K562 (cell line): ENCODE results near the gene FCGBP. TPM values are rescaled to one million over a fixed set of nuclear protein-coding genes. Genes with fewer than 3 reads are reported as not detected.

ENCODE experiments used
- ATAC-seq: fragments of 200-7000 bp; cut with Tn5 transposase; 3 replicates; pipeline ENCODE4 v1.9.1; 2020; ENCODE audit warnings: moderate library complexity
- BruUV-seq: library from RNA; stranded (reverse); fragments of 400-500 nt; replicated peaks from 2 replicates; lab custom pipeline; 2021; lab: Mats Ljungman, UMichigan
- CTCF ChIA-PET: fragments of 300-600 bp; formaldehyde crosslinking; extraction: SDS; loops from one replicate; lab custom pipeline; 2021; ENCODE audit warnings: low intra/inter-chr PET ratio; lab: Yijun Ruan, JAX
- POLR2A ChIA-PET: fragments of 300-600, 350-650 bp; sonication (Branson Sonifier 250); formaldehyde crosslinking; extraction: SDS; loops from one replicate; lab custom pipeline; 2021; ENCODE audit warnings: antibody characterized with exemption, inconsistent platforms; lab: Yijun Ruan, JAX
- DNase-seq, 4 experiments: peaks; one replicate each; pipeline versions ENCODE4 v3.0.0 to v3.0.0-alpha.2; 2011 to 2018; ENCODE audit warnings: low spot score in 3 of 4, mixed read lengths in 3 of 4; ENCODE audit errors: extremely low read depth in 1 of 4
- FAIRE-seq: peaks from 2 replicates; lab custom pipeline; 2011; peaks lifted over from hg19 to GRCh38; lab: Jason Lieb, UNC
- H2AFZ ChIP-seq: 2 replicates; pipeline ENCODE4 v1.6.0; 2011; ENCODE audit warnings: low read depth, low read length, control low read depth, inconsistent platforms
- H3K27ac ChIP-seq: fragments of 200-600 bp; 3 replicates; pipeline ENCODE4 v1.8.0; 2011; ENCODE audit warnings: low read depth, mild to moderate bottlenecking, control low read depth, inconsistent platforms, low read length, moderate library complexity, mixed read lengths; ENCODE audit errors: extremely low read depth
- H3K27me3 ChIP-seq, 2 experiments: fragments of 300-600 bp in 1 of 2; 2 replicates in 1 of 2; 3 replicates in 1 of 2; pipeline versions ENCODE4 v1.6.0 to v1.8.0; 2011; ENCODE audit warnings: inconsistent platforms in 2 of 2, low read length in 2 of 2, mild to moderate bottlenecking in 1 of 2, mixed read lengths in 1 of 2, moderate library complexity in 1 of 2; ENCODE audit not compliant: control insufficient read depth in 2 of 2, insufficient read depth in 2 of 2
- H3K36me3 ChIP-seq: fragments of 300-600 bp; 3 replicates; pipeline ENCODE4 v1.8.0; 2011; ENCODE audit warnings: mild to moderate bottlenecking, low read length, inconsistent platforms; ENCODE audit not compliant: control insufficient read depth, insufficient read depth
- H3K4me1 ChIP-seq, 2 experiments: fragments of 200-600 bp in 1 of 2; replicated peaks in 1 of 2; 2 replicates in 1 of 2; 3 replicates in 1 of 2; pipeline versions ENCODE4 v1.5.1 to v1.8.0; 2011; ENCODE audit warnings: inconsistent platforms in 2 of 2, low read length in 2 of 2, mild to moderate bottlenecking in 1 of 2, mixed read lengths in 1 of 2, moderate library complexity in 1 of 2; ENCODE audit not compliant: control insufficient read depth in 2 of 2, insufficient read depth in 2 of 2
- H3K4me2 ChIP-seq: 2 replicates; pipeline ENCODE4 v1.6.1; 2011; ENCODE audit warnings: low read length, control low read depth, inconsistent platforms, mixed read lengths; ENCODE audit not compliant: insufficient read depth
- H3K4me3 ChIP-seq: fragments of 200-600 bp; sonication (generic), shearing (Covaris generic); 2 replicates; pipeline ENCODE4 v1.5.1; 2016; ENCODE audit warnings: control low read depth, inconsistent platforms
- H3K79me2 ChIP-seq: fragments of 200-600 bp; 3 replicates; pipeline ENCODE4 v1.8.0; 2011; ENCODE audit warnings: low read length, inconsistent platforms; ENCODE audit not compliant: control insufficient read depth, insufficient read depth
- H3K9ac ChIP-seq, 2 experiments: 2 replicates each; pipeline versions ENCODE4 v1.6.0 to v1.6.1; 2011; ENCODE audit warnings: low read depth in 2 of 2, low read length in 2 of 2, control low read depth in 1 of 2, inconsistent platforms in 1 of 2, mild to moderate bottlenecking in 1 of 2, mixed read lengths in 1 of 2; ENCODE audit not compliant: insufficient read depth in 1 of 2
- H3K9me1 ChIP-seq: one replicate; pipeline ENCODE4 v1.6.0; 2011; ENCODE audit warnings: inconsistent platforms, mild to moderate bottlenecking, low read length, moderate library complexity; ENCODE audit not compliant: control insufficient read depth, insufficient read depth
- H3K9me3 ChIP-seq: replicated peaks from 2 replicates; pipeline ENCODE4 v1.5.1; 2011; ENCODE audit warnings: low read depth, low read length, inconsistent platforms; ENCODE audit not compliant: control insufficient read depth, insufficient read depth
- H4K20me1 ChIP-seq: replicated peaks from 2 replicates; pipeline ENCODE4 v1.6.1; 2011; ENCODE audit warnings: low read length, inconsistent platforms, mixed read lengths; ENCODE audit not compliant: control insufficient read depth, insufficient read depth
- EZH2 ChIP-seq: IDR thresholded peaks from 2 replicates; pipeline ENCODE4 v1.6.1; 2012; ENCODE audit warnings: low read depth, mild to moderate bottlenecking, inconsistent platforms, low read length, borderline replicate concordance
- GABPB1 ChIP-seq: sonication (generic); formaldehyde crosslinking; IDR thresholded peaks from 2 replicates; pipeline ENCODE4 v1.8.0; 2022; ENCODE audit warnings: mild to moderate bottlenecking, missing genetic modification reagents
- KAT8 ChIP-seq: fragments of 450-650 bp; IDR thresholded peaks from 2 replicates; pipeline ENCODE4 v1.6.1; 2016; ENCODE audit warnings: low read depth, mild to moderate bottlenecking
- LCOR ChIP-seq: sonication (generic); formaldehyde crosslinking; IDR thresholded peaks from 2 replicates; pipeline ENCODE4 v1.8.0; 2022; ENCODE audit warnings: mild to moderate bottlenecking, missing genetic modification reagents
- SAFB2 ChIP-seq: fragments of 200-400 bp; formaldehyde crosslinking; IDR thresholded peaks from 2 replicates; pipeline ENCODE4 v1.6.1; 2018; ENCODE audit warnings: borderline replicate concordance, low read length, low read depth, moderate library complexity; ENCODE audit not compliant: severe bottlenecking
- SMARCC2 ChIP-seq: fragments of 450-650 bp; IDR thresholded peaks from 2 replicates; pipeline ENCODE4 v1.6.1; 2017; ENCODE audit warnings: antibody characterized with exemption, moderate library complexity, mild to moderate bottlenecking, low read depth
- TCF7L2 ChIP-seq: fragments of 150-350 bp; IDR thresholded peaks from 2 replicates; pipeline ENCODE4 v1.6.1; 2016; ENCODE audit warnings: low read depth, mild to moderate bottlenecking, low read length, moderate library complexity
- ZNF134 ChIP-seq: fragments of 250-450 bp; sonication (Bioruptor Pico); conservative IDR thresholded peaks from 2 replicates; pipeline ENCODE4 v1.4.0; 2020
- ZNF354B ChIP-seq: fragments of 250-450 bp; sonication (Bioruptor Pico); IDR thresholded peaks from 2 replicates; pipeline ENCODE4 v1.4.0; 2020
- WGBS: fragments of 100-300 bp; shearing (Covaris generic); methylation state at CpG from one replicate; pipeline ENCODE4 v1.1.6; 2016; ENCODE audit warnings: low coverage, mixed read lengths; ENCODE audit not compliant: insufficient coverage; ENCODE audit errors: missing lambda C conversion rate; 5-methylcytosine and 5-hydroxymethylcytosine counted together
- in situ Hi-C: fragments of 300-500 bp; cut with MboI; formaldehyde crosslinking; loops from 4 replicates; pipeline ENCODE4 v1.15.0; 2018; ENCODE audit warnings: inconsistent platforms, mixed read lengths
- intact Hi-C: fragments of 100-400 bp; cut with micrococcal nuclease; formaldehyde crosslinking; loops from 2 replicates; pipeline ENCODE4 v1.14.2; 2022
- polyA plus RNA-seq, 8 experiments: library from polyadenylated mRNA; depleted of rRNA in 4 of 8; stranded (reverse) in 5 of 8; unstranded in 3 of 8; fragments of >200 nt; fragmentation: Nextera tagmentation in 2 of 8; fragmentation: Illumina TruSeq in 1 of 8; extraction: Ambion mirVana in 2 of 8; extraction: Trizol in 1 of 8; gene quantifications; 2 replicates each; pipeline versions ENCODE4 v1.2.1 to v1.2.3, GENCODE V29; 2011 to 2014; ENCODE audit warnings: inconsistent platforms in 1 of 8, missing spikeins in 1 of 8
- total RNA-seq, 7 experiments: library from RNA; depleted of rRNA in 6 of 7; stranded (reverse); fragments of >200 nt in 6 of 7; fragmentation: Illumina TruSeq in 2 of 7; extraction: Trizol in 2 of 7; gene quantifications; 2 replicates each; pipeline versions ENCODE4 v1.2.1 to v1.2.3, GENCODE V29; 2011 to 2021; ENCODE audit warnings: low replicate concordance in 1 of 7
- TF ChIP-seq, protein P1 (sequence below), 2 experiments: IDR thresholded peaks; 2 replicates each; pipeline ENCODE4 v1.6.1; 2011; ENCODE audit warnings: borderline replicate concordance in 1 of 2, control low read depth in 1 of 2, low read depth in 1 of 2, low read length in 1 of 2, mild to moderate bottlenecking in 1 of 2, mixed read lengths in 1 of 2, moderate library complexity in 1 of 2; ENCODE audit not compliant: insufficient read depth in 1 of 2, insufficient read length in 1 of 2, poor library complexity in 1 of 2, severe bottlenecking in 1 of 2; ENCODE audit errors: extremely low read depth in 1 of 2
- TF ChIP-seq, protein P2 (sequence below), 2 experiments: IDR thresholded peaks in 1 of 2; conservative IDR thresholded peaks in 1 of 2; 2 replicates each; pipeline ENCODE4 v1.6.1; 2016; ENCODE audit warnings: low read depth in 2 of 2, mild to moderate bottlenecking in 1 of 2, missing compliant biosample characterization in 1 of 2, missing genetic modification characterization in 1 of 2, moderate library complexity in 1 of 2
- TF ChIP-seq, protein P3 (sequence below): fragments of 250-450 bp; sonication (Bioruptor Pico); IDR thresholded peaks from 2 replicates; pipeline ENCODE4 v1.8.0; 2022; ENCODE audit warnings: inconsistent platforms, mild to moderate bottlenecking, moderate library complexity, borderline replicate concordance
- TF ChIP-seq, protein P4 (sequence below): fragments of 250-450 bp; sonication (Bioruptor Pico); IDR thresholded peaks from 2 replicates; pipeline ENCODE4 v1.5.0; 2021; ENCODE audit warnings: mild to moderate bottlenecking, borderline replicate concordance

The FCGBP gene
- total and polyA plus RNA-seq, 9 of the 15 experiments (the other 6 are each of a cell fraction or from before 2014, with no cell fraction given) = 0.01 to 1.5 (median 0.13) TPM; not detected in 4

DNA sequence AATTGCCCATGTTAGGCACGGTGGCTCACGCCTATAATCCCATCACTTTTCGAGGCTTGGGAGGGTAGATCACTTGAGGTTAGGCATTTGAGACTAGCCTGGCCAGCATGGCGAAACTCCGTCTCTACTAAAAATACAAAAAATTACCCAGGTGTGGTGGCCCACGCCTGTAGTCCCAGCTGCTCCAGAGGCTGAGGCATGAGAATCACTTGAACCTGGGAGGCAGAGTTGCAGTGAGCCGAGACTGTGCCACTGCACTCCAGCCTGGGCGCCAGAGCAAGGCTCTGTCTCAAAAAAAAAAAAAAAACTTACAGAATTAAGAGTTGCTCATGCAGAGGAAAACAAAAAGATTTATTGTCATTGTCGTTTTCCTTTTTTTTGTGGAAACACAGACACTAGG lies 33.1 kb upstream of the FCGBP start (continued):
- TF ChIP-seq ZNF134 (CRISPR knock-in tag) = no peak
- no peak for TF ChIP-seq ZNF354B (CRISPR knock-in tag)
- TF ChIP-seq, protein P1, sequence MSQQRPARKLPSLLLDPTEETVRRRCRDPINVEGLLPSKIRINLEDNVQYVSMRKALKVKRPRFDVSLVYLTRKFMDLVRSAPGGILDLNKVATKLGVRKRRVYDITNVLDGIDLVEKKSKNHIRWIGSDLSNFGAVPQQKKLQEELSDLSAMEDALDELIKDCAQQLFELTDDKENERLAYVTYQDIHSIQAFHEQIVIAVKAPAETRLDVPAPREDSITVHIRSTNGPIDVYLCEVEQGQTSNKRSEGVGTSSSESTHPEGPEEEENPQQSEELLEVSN (IDR thresholded peaks at IDR 0.05; ENCODE audit: borderline replicate concordance in 1 of 2, extremely low read depth in 1 of 2, insufficient read depth in 1 of 2, insufficient read length in 1 of 2, low read depth in 1 of 2, low read length in 1 of 2, poor library complexity in 1 of 2, severe bottlenecking in 1 of 2) = no peak

DNA sequence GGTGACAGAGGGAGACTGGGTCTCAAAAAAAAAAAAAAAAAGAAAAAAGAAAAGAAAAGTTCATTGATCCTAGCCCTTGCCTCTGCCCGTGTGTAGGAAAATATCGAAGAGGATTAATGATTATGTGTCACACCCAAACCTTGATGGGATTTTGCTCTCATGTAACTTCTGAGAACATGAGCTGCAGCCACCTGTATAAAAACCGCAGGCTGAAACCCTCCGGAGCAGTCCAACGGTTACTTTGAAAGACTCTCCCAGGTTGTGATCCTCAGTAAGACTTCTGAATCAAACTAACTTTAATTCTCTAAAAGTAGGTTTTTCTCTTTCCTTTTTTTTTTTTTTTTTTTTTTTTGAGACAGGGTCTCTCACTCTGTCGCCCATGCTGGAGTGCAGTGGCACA lies 32.2 kb upstream of the FCGBP start:
- no peak overlapping the region for H3K9ac ChIP-seq
- no peak overlapping the region for H3K27ac ChIP-seq
- no peaks in the 10 kb centered on the region for H3K9me1 ChIP-seq
- no TSS peak for BruUV-seq
- peaks cover 24% of the 10 kb centered on the region for H3K79me2 ChIP-seq
- DNase-seq = no peak
- no peaks in the 10 kb centered on the region for H4K20me1 ChIP-seq
- FAIRE-seq = no peak
- no peaks in the 10 kb centered on the region for H3K36me3 ChIP-seq
- no peaks in the 10 kb centered on the region for H3K27me3 ChIP-seq
- 94% methylated on average over 3 of the region's 6 CpGs for WGBS
- ChIA-PET CTCF (no interaction called here), POLR2A (no interaction called here)
- no peaks in the 10 kb centered on the region for H3K9me3 ChIP-seq
- no peak for ATAC-seq
- no peak overlapping the region for H3K4me2 ChIP-seq
- no peak overlapping the region for H2AFZ ChIP-seq
- H3K4me3 ChIP-seq = no peak overlapping the region
- peaks cover 8 to 11% of the 10 kb centered on the region in 2 experiments for H3K4me1 ChIP-seq
- in situ Hi-C loops = no loop called here
- intact Hi-C loops = no loop called here
- TF ChIP-seq, protein P2, sequence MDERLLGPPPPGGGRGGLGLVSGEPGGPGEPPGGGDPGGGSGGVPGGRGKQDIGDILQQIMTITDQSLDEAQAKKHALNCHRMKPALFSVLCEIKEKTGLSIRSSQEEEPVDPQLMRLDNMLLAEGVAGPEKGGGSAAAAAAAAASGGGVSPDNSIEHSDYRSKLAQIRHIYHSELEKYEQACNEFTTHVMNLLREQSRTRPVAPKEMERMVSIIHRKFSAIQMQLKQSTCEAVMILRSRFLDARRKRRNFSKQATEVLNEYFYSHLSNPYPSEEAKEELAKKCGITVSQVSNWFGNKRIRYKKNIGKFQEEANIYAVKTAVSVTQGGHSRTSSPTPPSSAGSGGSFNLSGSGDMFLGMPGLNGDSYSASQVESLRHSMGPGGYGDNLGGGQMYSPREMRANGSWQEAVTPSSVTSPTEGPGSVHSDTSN (CRISPR knock-in tag; IDR thresholded peaks at IDR 0.05; ENCODE audit: low read depth) = no peak
- TF ChIP-seq, protein P2 (tag; conservative IDR thresholded peaks at IDR 0.05; ENCODE audit: low read depth) = no peak
- TF ChIP-seq SAFB2 = no peak
- TF ChIP-seq SMARCC2 = no peak
- TF ChIP-seq KAT8 = no peak
- TF ChIP-seq, protein P3, sequence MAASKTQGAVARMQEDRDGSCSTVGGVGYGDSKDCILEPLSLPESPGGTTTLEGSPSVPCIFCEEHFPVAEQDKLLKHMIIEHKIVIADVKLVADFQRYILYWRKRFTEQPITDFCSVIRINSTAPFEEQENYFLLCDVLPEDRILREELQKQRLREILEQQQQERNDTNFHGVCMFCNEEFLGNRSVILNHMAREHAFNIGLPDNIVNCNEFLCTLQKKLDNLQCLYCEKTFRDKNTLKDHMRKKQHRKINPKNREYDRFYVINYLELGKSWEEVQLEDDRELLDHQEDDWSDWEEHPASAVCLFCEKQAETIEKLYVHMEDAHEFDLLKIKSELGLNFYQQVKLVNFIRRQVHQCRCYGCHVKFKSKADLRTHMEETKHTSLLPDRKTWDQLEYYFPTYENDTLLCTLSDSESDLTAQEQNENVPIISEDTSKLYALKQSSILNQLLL (CRISPR knock-in tag) = no peak
- no peak for TF ChIP-seq EZH2
- no peak for TF ChIP-seq GABPB1 (CRISPR knock-in tag)
- no peak for TF ChIP-seq LCOR (CRISPR knock-in tag)
- no peak for TF ChIP-seq TCF7L2
- TF ChIP-seq, protein P4, sequence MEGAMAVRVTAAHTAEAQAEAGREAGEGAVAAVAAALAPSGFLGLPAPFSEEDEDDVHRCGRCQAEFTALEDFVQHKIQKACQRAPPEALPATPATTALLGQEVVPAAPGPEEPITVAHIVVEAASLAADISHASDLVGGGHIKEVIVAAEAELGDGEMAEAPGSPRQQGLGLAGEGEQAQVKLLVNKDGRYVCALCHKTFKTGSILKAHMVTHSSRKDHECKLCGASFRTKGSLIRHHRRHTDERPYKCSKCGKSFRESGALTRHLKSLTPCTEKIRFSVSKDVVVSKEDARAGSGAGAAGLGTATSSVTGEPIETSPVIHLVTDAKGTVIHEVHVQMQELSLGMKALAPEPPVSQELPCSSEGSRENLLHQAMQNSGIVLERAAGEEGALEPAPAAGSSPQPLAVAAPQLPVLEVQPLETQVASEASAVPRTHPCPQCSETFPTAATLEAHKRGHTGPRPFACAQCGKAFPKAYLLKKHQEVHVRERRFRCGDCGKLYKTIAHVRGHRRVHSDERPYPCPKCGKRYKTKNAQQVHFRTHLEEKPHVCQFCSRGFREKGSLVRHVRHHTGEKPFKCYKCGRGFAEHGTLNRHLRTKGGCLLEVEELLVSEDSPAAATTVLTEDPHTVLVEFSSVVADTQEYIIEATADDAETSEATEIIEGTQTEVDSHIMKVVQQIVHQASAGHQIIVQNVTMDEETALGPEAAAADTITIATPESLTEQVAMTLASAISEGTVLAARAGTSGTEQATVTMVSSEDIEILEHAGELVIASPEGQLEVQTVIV (CRISPR knock-in tag) = no peak
